T1000 (cell line): ENCODE data around the gene GOSR2.

Source experiments
- DNase-seq: peaks from one replicate; lab custom pipeline; 2025; ENCODE audit warnings: mixed read lengths; lab: John Stamatoyannopoulos, UW

GOSR2 gene

GRCh38 chr17:46922804-46923635 lies at the start of gene GOSR2:
GOSR2 (plus strand) TSS chr17:46923160; CDS start chr17:46923193, 33 bp downstream.
- peak; percentile 93 for DNase-seq

- no peak for DNase-seq
Measured at GRCh38 chr17:46873941-46874645, 48.9 kb upstream of the GOSR2 start.

GRCh38 chr17:46874906-46875305 lies 48.1 kb upstream of the GOSR2 start:
- no peak for DNase-seq

GRCh38 chr17:46875849-46876352 lies 47.1 kb upstream of the GOSR2 start:
- no peak for DNase-seq

- DNase-seq, result no peak
Measured at GRCh38 chr17:46876353-46876887, 46.5 kb upstream of the GOSR2 start.

GRCh38 chr17:46876926-46877325 lies 46.0 kb upstream of the GOSR2 start:
- no peak for DNase-seq

- DNase-seq, result no peak
Measured at GRCh38 chr17:46877466-46877865, 45.5 kb upstream of the GOSR2 start.

- DNase-seq, result no peak
Measured at GRCh38 chr17:46878055-46878454, 44.9 kb upstream of the GOSR2 start.

GRCh38 chr17:46879101-46879500 lies 43.9 kb upstream of the GOSR2 start:
- DNase-seq, result no peak

GRCh38 chr17:46881015-46881414 lies 41.9 kb upstream of the GOSR2 start:
- no peak for DNase-seq

GRCh38 chr17:46882666-46883065 lies 40.3 kb upstream of the GOSR2 start:
- DNase-seq, result no peak

- no peak for DNase-seq
Measured at GRCh38 chr17:46883871-46884520, 39.0 kb upstream of the GOSR2 start.

GRCh38 chr17:46884552-46884951 lies 38.4 kb upstream of the GOSR2 start:
- no peak for DNase-seq

GRCh38 chr17:46885415-46886309 lies 37.3 kb upstream of the GOSR2 start:
- no peak for DNase-seq

- no peak for DNase-seq
Measured at GRCh38 chr17:46886310-46886663, 36.7 kb upstream of the GOSR2 start.

GRCh38 chr17:46887717-46888116 lies 35.2 kb upstream of the GOSR2 start:
- no peak for DNase-seq

GRCh38 chr17:46888727-46889126 lies 34.2 kb upstream of the GOSR2 start:
- DNase-seq, result no peak

GRCh38 chr17:46889519-46889918 lies 33.4 kb upstream of the GOSR2 start:
- DNase-seq, result no peak

GRCh38 chr17:46889992-46890564 lies 32.9 kb upstream of the GOSR2 start:
- no peak for DNase-seq

- no peak for DNase-seq
Measured at GRCh38 chr17:46890638-46891037, 32.3 kb upstream of the GOSR2 start.

- no peak for DNase-seq
Measured at GRCh38 chr17:46892192-46892703, 30.7 kb upstream of the GOSR2 start.
